Activated B cell treated with CpG ODN at 0.5 μM for 24 hours (primary cell): ENCODE data around the gene SNX10. TPM values are rescaled to one million over a fixed set of nuclear protein-coding genes. Genes with fewer than 3 reads are reported as not detected.

Experiments
- ATAC-seq: fragments of 200-7000 bp; cut with Tn5 transposase; one replicate; pipeline ENCODE4 v1.10.0; 2021; ENCODE audit warnings: low read depth, mild to moderate bottlenecking, moderate library complexity
- CTCF ChIA-PET: fragments of 350-600 bp; sonication (Branson Sonifier 250); formaldehyde crosslinking; loops from one replicate; lab custom pipeline; 2021; ENCODE audit warnings: antibody characterized with exemption; lab: Charles Lee
- POLR2A ChIA-PET: fragments of 350-600 bp; sonication (Branson Sonifier 250); formaldehyde crosslinking; loops from one replicate; lab custom pipeline; 2021; ENCODE audit warnings: antibody characterized with exemption; lab: Charles Lee
- DNase-seq: peaks from one replicate; pipeline ENCODE4 v3.0.0; 2022
- H3K27ac Mint-ChIP-seq: one replicate; pipeline ENCODE4 v1.8.0; 2020; ENCODE audit warnings: mixed read lengths
- H3K27me3 Mint-ChIP-seq: one replicate; pipeline ENCODE4 v1.8.0; 2021; ENCODE audit warnings: mixed read lengths
- H3K36me3 Mint-ChIP-seq: one replicate; pipeline ENCODE4 v1.8.0; 2021; ENCODE audit warnings: low read depth, mixed read lengths
- H3K4me1 Mint-ChIP-seq: one replicate; pipeline ENCODE4 v1.8.0; 2021; ENCODE audit warnings: mixed read lengths
- H3K4me3 Mint-ChIP-seq: one replicate; pipeline ENCODE4 v1.8.0; 2020; ENCODE audit warnings: mild to moderate bottlenecking, mixed read lengths
- H3K9me3 Mint-ChIP-seq: one replicate; pipeline ENCODE4 v1.8.0; 2020; ENCODE audit warnings: mixed read lengths
- intact Hi-C: fragments of 100-400 bp; cut with micrococcal nuclease; formaldehyde crosslinking; loops from one replicate; pipeline ENCODE4 v1.15.1; 2024
- total RNA-seq: library from RNA; stranded (reverse); gene quantifications from 2 replicates; pipeline ENCODE4 v1.2.3, GENCODE V29; 2022
- TF ChIP-seq, protein P1 (sequence below): fragments of 200-600 bp; IDR thresholded peaks from one replicate; pipeline ENCODE4 v1.8.0; 2022; ENCODE audit warnings: antibody characterized with exemption, mild to moderate bottlenecking

SNX10 gene
- total RNA-seq, 1 donor from 2014 or later, result 32.3 TPM

GRCh38 chr7:26398427-26398755, 106.7 kb downstream of the SNX10 start:
- CTCF ChIA-PET, result interaction anchor here (0.8 to 1.5 kb wide), 11 partner anchors 10 to 506 kb away, joined by 3 to 8 read pairs (median 3); no protein-coding TSS in a partner anchor
- TF ChIP-seq, protein P1, sequence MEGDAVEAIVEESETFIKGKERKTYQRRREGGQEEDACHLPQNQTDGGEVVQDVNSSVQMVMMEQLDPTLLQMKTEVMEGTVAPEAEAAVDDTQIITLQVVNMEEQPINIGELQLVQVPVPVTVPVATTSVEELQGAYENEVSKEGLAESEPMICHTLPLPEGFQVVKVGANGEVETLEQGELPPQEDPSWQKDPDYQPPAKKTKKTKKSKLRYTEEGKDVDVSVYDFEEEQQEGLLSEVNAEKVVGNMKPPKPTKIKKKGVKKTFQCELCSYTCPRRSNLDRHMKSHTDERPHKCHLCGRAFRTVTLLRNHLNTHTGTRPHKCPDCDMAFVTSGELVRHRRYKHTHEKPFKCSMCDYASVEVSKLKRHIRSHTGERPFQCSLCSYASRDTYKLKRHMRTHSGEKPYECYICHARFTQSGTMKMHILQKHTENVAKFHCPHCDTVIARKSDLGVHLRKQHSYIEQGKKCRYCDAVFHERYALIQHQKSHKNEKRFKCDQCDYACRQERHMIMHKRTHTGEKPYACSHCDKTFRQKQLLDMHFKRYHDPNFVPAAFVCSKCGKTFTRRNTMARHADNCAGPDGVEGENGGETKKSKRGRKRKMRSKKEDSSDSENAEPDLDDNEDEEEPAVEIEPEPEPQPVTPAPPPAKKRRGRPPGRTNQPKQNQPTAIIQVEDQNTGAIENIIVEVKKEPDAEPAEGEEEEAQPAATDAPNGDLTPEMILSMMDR, result no peak
- no peaks in the 10 kb centered on the region for H3K27me3 Mint-ChIP-seq
- H3K36me3 Mint-ChIP-seq, result peaks cover 2% of the 10 kb centered on the region
- H3K4me1 Mint-ChIP-seq, result peaks cover 36% of the 10 kb centered on the region
- intact Hi-C loops, result loop anchor here (1.0 to 5.0 kb wide), 6 partner anchors 21 to 1754 kb away; partner anchors contain the start of genes CBX3, HOXA1 and SKAP2
- POLR2A ChIA-PET, result interaction anchor here (1.1 to 2.3 kb wide), 8 partner anchors 9 to 431 kb away, joined by 3 to 13 read pairs (median 7); partner anchors contain the start of genes CBX3 and NFE2L3
- ATAC-seq (peak; percentile 59), DNase-seq (no peak)
- H3K4me3 Mint-ChIP-seq, result peak overlapping the region; percentile 98
- H3K27ac Mint-ChIP-seq, result peak overlapping the region; percentile 80
- no peaks in the 10 kb centered on the region for H3K9me3 Mint-ChIP-seq

GRCh38 chr7:26398756-26399509, 107.3 kb downstream of the SNX10 start:
- H3K4me3 Mint-ChIP-seq, result peak overlapping the region; percentile 98

DNA sequence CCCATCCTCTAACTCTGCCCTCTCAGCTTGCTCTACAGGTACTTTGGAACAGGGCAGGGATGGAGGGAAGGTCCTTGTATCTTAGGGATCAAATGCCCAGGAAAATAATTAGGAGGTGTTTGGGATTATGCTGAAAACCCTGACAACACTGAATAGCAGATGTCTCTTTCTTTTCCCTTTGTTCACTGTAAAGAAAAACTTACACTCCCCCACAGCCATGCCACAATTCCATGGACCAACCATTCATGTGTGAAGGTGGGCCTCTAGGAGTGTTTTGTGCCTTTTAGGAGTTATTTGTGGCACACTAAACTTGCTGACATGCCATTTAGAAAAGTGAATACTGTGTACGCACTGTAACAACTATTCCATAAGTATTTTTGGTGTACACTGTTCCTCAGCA, 108.1 kb downstream of the SNX10 start:
- Mint-ChIP-seq H3K36me3 (peaks cover 2% of the 10 kb centered on the region), H3K27ac (no peak overlapping the region)

More at GRCh38 chr7:26398756-26399509, 107.3 kb downstream of the SNX10 start:
- peak; percentile 83 for DNase-seq
- no peaks in the 10 kb centered on the region for H3K27me3 Mint-ChIP-seq
- peaks cover 36% of the 10 kb centered on the region for H3K4me1 Mint-ChIP-seq
- POLR2A ChIA-PET, result interaction anchor here (0.9 to 2.3 kb wide), 9 partner anchors 10 to 465 kb away, joined by 3 to 13 read pairs (median 6); partner anchors contain the start of genes CBX3, NFE2L3 and SKAP2
- H3K9me3 Mint-ChIP-seq, result no peaks in the 10 kb centered on the region
- peak overlapping the region; percentile 98 for H3K27ac Mint-ChIP-seq
- TF ChIP-seq, protein P1, result no peak
- intact Hi-C loops, result loop anchor here (1.0 to 5.0 kb wide), 9 partner anchors 22 to 1754 kb away; partner anchors contain the start of genes CBX3, HOXA1, SKAP2 and TAX1BP1
- peaks cover 2% of the 10 kb centered on the region for H3K36me3 Mint-ChIP-seq
- CTCF ChIA-PET, result interaction anchor here (0.6 to 1.5 kb wide), 11 partner anchors 10 to 506 kb away, joined by 3 to 8 read pairs (median 3); no protein-coding TSS in a partner anchor
- ATAC-seq, result peak; percentile 89

GRCh38 chr7:26403640-26404039, 112.0 kb downstream of the SNX10 start:
- no peak overlapping the region for H3K4me3 Mint-ChIP-seq
- peaks cover 2% of the 10 kb centered on the region for H3K36me3 Mint-ChIP-seq
- ChIA-PET POLR2A (no interaction called here), CTCF (interaction anchor here (1.1 kb wide), 1 partner anchor 26 kb away, joined by 5 read pairs; no protein-coding TSS in a partner anchor)
- intact Hi-C loops, result no loop called here
- DNase-seq (no peak), ATAC-seq (no peak)
- TF ChIP-seq, protein P1, result no peak
- no peak overlapping the region for H3K27ac Mint-ChIP-seq
- peaks cover 12% of the 10 kb centered on the region for H3K9me3 Mint-ChIP-seq
- H3K27me3 Mint-ChIP-seq, result no peaks in the 10 kb centered on the region
- H3K4me1 Mint-ChIP-seq, result peaks cover 24% of the 10 kb centered on the region

More for the DNA sequence above, 108.1 kb downstream of the SNX10 start:
- CTCF ChIA-PET, result interaction anchor here (1.0 to 1.4 kb wide), 3 partner anchors 22 to 35 kb away, joined by 3 to 8 read pairs (median 5); no protein-coding TSS in a partner anchor
- H3K9me3 Mint-ChIP-seq, result no peaks in the 10 kb centered on the region
- intact Hi-C loops, result loop anchor here (1.0 to 5.0 kb wide), 6 partner anchors 103 to 1753 kb away; partner anchors contain the start of genes HOXA1 and TAX1BP1
- peaks cover 36% of the 10 kb centered on the region for H3K4me1 Mint-ChIP-seq
- no peaks in the 10 kb centered on the region for H3K27me3 Mint-ChIP-seq
- DNase-seq (no peak), ATAC-seq (no peak)
- TF ChIP-seq, protein P1, result no peak
- peak overlapping the region; percentile 98 for H3K4me3 Mint-ChIP-seq
- POLR2A ChIA-PET, result interaction anchor here (0.9 to 1.0 kb wide), 2 partner anchors 30 to 464 kb away, joined by 3 to 6 read pairs; partner anchors contain the start of gene SKAP2
